Fibroblast of gingiva (primary cell): Measurements from ENCODE around the gene SSBP2.
"Not testable (repeated sequence)": the region's sequence is repeated elsewhere in the genome, so short reads cannot be mapped to it uniquely, and the experiment has no call there.

Source experiments
- DNase-seq: peaks from one replicate; pipeline ENCODE4 v3.0.0-alpha.2; 2011; ENCODE audit warnings: low read depth

Gene SSBP2

DNA sequence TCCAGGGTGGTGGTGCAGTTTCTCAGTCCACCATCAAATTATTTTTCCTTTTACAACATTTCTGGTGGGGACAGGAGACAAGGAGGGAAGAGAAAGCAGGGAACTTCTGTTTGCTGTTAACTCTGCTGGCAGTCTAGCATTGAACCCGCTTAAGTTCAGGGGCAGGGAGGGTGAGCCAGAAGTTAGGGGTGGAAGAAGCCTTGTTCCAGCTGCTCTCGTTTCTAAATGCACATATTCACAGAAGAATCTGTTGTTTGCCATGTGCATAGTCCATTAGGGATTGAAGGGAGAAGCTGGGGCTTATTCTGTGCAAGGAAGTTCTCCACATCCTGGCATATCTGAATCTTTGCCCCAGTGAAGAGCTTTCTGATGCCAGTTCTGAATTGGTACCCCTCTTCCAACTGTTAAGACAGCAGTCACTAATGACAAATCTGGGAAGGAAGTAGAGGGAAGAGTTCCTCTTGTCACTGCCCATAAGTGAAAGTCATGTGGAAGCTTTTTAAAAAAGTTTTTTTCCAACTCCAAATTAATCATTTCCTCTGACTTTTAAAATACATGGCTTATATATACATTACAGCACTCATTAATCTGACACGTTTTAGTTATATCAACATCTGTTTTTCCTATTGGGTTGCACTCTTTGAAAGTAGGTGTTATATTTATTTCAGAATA is 324.4 kb downstream of the SSBP2 start:
- DNase-seq, result no peak

DNA sequence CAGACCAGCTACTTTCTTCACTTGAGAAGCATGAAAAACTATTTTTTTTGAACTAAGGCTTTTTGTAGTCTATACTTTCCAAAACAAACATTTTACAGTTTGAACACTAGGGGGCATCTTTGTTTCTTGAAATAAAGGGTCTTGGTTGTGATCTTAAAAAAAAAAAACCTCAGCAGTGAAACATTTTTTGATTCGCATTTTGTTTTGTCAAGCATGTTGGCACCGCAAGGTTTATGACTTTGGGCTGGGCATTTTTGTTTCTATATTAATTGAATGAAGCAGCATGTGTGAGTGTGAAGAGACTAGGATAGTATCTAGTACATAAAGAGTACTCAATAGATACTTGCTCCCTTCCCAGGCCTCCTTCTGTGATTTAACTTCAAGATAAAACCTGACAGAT is 325.3 kb downstream of the SSBP2 start:
- peak; percentile 54 for DNase-seq

DNA sequence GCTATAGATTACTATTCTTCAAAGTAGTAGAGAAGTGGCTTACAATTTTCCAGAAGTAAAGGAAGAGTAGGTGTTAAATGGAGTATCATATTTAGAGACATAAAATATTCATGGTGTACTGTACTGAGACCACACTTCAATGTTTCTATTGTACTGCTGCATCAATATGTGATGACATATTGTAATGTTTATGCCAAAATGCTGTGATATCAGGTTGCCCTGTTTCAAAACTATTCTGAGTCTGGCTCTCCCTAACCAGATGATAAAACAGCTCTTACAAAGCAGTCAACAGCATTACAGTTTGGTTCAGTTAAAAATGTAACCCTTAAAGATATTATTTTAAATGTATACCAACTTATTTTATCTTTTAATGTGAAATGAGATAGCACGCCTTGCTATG is 326.2 kb downstream of the SSBP2 start:
- peak; percentile 77 for DNase-seq

DNA sequence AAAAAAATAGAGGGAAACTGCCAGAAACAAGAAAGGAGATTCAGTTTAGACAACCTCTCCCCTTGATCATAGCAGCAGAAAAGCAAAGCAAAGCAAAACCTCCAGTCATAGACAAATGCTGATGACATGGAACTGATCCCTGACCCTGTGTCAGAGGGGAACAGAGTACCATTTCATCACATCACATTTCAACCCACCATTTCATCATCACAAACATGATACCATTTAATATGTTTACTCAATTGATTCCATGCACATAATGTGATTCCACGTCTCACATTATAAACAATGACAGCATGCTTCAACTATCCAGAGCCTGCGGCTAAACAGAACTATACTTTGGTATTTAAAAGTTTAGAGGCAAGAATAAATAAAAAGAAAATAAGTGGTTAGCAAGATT is 328.2 kb downstream of the SSBP2 start:
- peak; percentile 93 for DNase-seq

DNA sequence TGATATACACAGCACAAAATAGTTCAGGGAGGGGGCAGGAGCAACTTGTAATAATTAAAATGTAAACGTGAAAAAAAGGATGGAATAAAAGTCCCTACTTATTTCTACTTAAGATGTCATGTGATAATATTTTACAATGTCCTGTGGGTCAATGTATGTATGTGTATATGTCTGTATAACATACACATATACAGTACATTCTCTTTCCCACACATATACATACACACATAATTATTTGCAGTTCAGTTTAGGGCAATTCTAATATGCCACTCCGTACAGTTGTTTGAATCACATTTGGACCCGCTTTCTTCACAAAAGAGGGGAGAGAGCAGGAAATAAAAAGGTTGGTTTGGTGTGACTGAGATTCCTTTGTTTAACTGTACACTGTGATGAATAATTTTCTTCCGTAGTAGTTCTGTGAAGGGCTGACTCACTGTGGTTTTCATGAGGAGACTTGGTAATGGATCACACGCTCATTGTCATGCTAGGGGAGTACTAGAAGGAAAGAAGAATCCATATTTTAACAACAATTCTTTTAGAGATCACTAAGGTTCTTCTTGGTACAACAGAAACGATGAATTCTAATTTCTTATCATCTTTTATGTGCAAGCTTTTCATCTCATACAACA is 330.7 kb downstream of the SSBP2 start:
- DNase-seq, result peak; percentile 78

GRCh38 chr5:81418606-81419005 is 332.3 kb downstream of the SSBP2 start:
- no peak for DNase-seq

- no peak for DNase-seq
These were observed 333.8 kb downstream of the SSBP2 start for GRCh38 chr5:81417052-81417451.

DNA sequence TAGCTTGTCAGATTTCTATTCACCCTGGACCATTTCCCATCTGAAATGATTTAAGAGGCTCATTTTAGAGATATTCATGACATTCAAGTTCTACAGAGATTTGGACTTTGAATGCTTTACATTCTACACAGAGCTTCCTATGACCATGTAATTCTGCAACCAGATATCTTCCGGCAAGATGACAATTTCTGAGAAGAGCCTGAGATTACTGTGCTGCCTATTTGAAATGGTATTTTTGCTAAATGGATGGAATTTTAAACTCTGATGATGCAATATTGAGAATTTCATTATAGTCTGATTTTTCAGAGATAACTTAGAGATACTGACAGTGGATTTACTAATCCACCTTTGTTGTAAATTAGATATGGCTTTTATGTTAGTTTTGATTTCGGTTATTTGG is 341.0 kb downstream of the SSBP2 start:
- peak; percentile 56 for DNase-seq

DNA sequence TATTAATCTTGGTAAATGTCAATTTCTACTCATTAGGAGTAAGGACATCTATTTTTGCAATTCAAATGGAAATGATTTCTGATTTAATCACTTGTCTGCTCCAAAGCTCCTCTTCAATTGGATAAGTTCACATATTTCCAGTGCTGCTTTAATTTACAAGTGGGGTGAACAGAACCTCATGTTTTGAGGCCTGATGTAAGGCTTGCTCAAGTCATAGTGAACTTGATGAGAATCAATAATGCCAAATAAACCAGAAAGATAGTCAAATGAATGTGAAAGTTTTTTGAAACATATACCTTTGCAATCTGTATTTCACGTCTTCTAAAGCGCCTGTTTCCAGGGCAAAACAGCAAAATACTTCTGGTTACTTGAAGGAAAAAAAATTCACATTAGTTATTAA is 341.5 kb downstream of the SSBP2 start:
- DNase-seq, result no peak

GRCh38 chr5:81408496-81408895 is 342.4 kb downstream of the SSBP2 start:
- peak; percentile 71 for DNase-seq

DNA sequence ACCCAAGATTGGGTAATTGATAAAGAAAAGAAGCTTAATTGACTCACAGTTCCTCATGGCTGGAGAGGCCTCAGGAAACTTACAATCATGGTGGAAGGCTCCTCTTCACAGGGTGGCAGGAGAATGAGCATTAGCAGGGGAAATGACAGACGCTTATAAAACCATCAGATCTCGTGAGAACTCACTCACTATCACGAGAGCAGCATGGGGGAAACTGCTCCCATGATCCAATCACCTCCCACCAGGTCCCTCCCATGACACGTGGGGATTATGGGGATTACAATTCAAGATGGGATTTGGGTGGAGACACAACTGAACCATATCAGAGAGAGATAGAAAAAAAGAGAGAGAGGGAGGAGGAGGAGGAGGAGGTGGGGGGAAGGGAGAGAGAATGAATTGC is 343.1 kb downstream of the SSBP2 start:
- not testable (repeated sequence) for DNase-seq

DNA sequence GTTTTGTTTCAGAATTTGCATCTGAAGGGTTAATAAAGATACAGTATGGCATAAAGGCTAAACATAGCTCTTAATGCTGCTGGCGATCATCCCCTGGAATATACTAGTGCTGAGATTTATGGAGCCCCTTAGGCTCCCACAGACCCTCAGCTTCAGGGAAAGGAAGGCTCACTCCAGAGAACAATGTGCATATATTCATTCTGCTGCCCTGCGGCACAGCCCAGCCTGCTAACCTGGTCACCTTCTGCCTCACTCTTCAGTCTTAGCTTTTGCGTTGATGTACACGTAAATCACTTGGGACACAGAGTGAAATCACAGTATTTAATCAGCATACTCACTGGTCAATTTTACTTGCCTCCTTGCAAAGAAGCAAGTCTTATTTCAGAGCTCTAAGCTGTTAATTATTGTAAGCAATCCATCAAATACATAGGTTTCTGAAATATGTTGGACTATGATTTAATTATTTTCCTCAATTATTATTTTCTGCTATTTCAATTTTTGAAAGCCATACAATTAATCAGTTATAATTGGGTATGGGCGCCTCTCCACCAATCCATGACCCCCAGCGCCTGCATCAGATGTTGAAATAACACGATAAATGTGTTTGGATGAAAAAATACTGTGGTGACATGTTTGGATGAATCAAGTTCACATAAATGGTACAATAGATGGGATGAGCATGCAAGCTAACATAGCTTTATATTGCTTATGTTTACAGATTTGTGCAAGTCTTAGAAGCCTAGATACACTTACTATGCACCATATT is 345.6 kb downstream of the SSBP2 start:
- DNase-seq, result no peak

DNA sequence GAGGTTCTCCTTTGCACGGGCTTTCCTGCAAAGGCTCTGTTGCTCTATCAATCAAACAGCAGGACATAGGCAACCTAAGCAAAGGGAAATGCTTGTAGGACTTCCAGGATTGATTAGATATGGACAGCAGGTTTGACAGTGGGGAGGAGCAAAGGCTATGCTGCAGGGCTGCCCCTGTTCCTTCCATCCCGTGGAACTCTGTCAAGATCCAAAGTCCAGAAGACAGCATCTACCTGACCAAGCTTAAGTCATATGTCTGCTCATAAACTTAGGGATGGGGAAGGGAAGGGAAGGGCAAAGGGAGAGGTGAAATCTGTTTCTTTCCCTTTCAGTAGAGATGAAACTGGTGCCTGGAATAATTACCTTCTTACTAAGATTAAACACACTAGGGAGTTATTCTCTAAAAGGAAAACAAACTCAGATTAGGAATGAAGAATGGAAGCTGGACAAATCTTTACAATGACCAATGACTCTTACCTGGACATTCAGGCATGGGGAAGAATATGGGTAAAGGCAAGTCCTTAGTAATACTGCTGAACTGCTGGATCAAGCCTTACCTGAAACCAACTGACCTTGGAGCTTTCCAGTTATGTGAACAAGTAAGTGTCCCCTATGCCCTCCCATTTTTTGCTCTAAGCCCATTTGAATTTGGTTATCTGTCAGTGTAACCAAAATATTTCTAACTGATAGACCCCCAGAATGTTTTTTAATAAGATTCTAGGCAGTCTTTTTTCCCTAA is 348.5 kb downstream of the SSBP2 start:
- no peak for DNase-seq

DNA sequence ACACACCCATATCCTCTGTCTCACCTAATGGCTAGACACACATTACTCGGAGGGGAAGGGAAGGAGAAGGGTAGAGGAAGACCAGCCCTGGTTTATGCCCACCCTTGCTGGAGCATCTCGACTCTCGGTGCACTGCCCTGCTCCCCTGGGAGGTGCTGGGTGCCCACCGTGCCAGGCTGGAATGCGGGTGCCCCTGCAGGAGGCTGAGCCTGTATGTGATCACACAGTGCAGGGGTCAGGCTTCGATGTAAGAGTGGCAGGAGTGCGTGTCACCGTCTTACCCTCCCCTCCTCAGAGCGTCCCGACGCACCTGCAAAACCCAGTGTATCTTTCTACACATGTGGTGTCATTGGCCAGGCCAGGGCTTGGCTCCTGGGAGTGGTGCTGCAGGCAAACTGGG is 349.6 kb downstream of the SSBP2 start:
- DNase-seq, result no peak

DNA sequence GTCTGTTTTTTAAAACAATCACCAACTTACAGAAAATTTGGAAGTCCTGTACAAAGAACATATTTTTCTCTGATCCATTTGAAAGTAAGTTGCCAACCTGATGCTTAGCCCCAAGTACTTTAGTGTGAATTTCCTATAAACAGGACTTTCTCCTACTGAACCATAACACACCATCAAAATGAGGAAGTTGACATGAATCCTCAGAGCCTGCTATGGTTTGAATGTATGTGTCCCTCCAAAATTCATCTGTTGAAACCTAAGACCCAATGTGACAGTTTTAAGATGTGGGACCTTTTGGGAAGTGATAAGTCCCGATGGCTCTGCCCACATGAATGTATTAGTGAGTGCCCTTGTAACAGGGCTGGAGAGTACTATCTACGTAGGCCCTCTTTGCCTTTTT is 350.5 kb downstream of the SSBP2 start:
- no peak for DNase-seq

GRCh38 chr5:81398741-81399140 is 352.2 kb downstream of the SSBP2 start:
- DNase-seq, result no peak

DNA sequence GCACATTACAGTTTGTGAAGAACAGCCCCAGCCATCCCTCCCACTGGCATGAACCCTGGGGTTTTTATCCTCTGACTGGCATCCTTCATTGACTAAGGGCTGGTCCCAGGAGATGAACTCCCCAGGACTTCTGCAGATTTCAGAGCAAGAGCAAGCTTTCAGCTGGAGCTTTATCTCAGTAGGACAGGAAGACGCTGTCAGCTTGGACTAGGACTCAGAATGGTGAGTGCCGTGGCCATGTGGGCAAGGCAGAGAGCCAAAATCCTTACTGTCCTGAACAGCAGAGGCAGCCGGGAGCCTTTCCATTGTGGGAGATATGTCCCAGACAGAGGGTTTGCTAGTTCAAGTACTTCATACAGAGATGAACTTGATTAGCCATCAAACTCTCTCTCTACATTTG is 353.7 kb downstream of the SSBP2 start:
- peak; percentile 39 for DNase-seq

DNA sequence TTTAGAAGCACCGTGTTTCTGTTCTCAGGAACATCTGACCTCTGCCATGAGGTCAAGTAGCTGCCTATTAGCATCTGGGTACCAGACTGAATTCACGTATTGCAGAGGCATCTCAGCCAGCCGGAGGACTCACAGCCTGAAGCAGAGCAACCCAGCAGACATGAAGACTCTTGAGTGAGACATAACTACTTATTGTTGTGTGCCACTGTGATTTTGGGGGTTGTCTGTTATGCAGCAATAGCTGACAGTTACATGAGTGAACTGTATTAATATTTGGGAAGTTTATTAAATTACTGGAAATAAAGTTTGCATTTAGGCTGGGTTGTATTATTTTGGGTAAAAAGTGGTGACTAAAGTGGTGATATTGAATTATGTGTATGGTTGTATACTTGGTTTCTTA is 355.6 kb downstream of the SSBP2 start:
- no peak for DNase-seq

GRCh38 chr5:81393783-81394718 is 356.8 kb downstream of the SSBP2 start, which contains the start of gene ACOT12:
ACOT12 (minus strand) TSS chr5:81394134; CDS start chr5:81394114, 20 bp downstream.
- DNase-seq, result peak; percentile 23

GRCh38 chr5:81393430-81393782 is 357.5 kb downstream of the SSBP2 start:
- DNase-seq, result no peak

DNA sequence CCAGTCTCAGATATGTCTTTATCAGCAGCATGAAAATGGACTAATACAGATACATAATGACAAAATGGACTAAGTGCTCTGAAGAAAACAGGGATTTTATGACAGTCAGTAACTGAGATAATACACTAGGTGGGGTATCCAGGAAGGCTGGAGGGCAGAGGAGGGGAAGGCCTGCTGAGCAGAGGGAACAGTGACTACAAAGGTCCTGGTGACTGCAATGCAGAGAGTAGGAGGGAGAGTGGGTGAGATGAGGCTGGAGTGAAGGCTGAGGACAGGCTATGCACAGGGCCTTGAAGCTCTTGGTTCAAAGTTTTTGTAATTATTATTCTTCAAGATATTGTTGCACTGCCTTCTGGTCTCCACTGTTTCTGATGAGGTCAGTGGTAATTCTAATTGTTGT is 361.9 kb downstream of the SSBP2 start:
- DNase-seq, result no peak
